ENCODE results near the gene CNDP1. TPM values are rescaled to one million over a fixed set of nuclear protein-coding genes. Genes with fewer than 3 reads are reported as not detected.

CNDP1 gene
- total RNA-seq, 2 experiments from 2014 or later: not detected

- Mint-ChIP-seq H3K9me3 (no peaks in the 10 kb centered on the region), H3K4me3 (no peak overlapping the region), H3K27ac (no peak overlapping the region), H3K4me1 (ENCODE audit: low read depth) (peaks cover 16% of the 10 kb centered on the region), H3K36me3 (no peaks in the 10 kb centered on the region), H3K27me3 (no peaks in the 10 kb centered on the region)
- intact Hi-C loops (cut with micrococcal nuclease): no loop called here
- no peak for DNase-seq
- CTCF ChIA-PET: interaction anchor here (1.2 kb wide), 1 partner anchor 53 kb away, joined by 4 read pairs; no protein-coding TSS in a partner anchor
- POLR2A ChIA-PET: no interaction called here
Observed at GRCh38 chr18:74604774-74605173, 70.5 kb downstream of the CNDP1 start.

GRCh38 chr18:74608681-74609080 is 74.4 kb downstream of the CNDP1 start:
- H3K27me3 Mint-ChIP-seq: no peaks in the 10 kb centered on the region
- intact Hi-C loops (cut with micrococcal nuclease): no loop called here
- no peak overlapping the region for H3K27ac Mint-ChIP-seq
- no peaks in the 10 kb centered on the region for H3K36me3 Mint-ChIP-seq
- POLR2A ChIA-PET: no interaction called here
- H3K4me1 Mint-ChIP-seq (ENCODE audit: low read depth): peaks cover 35% of the 10 kb centered on the region
- DNase-seq: no peak
- no peak overlapping the region for H3K4me3 Mint-ChIP-seq
- CTCF ChIA-PET: no interaction called here
- H3K9me3 Mint-ChIP-seq: no peaks in the 10 kb centered on the region

- intact Hi-C loops (cut with micrococcal nuclease): no loop called here
- ChIA-PET POLR2A (interaction anchor here (0.6 kb wide), 1 partner anchor 73 kb away, joined by 3 read pairs; no protein-coding TSS in a partner anchor), CTCF (no interaction called here)
- Mint-ChIP-seq H3K27me3 (no peaks in the 10 kb centered on the region), H3K9me3 (no peaks in the 10 kb centered on the region), H3K4me1 (ENCODE audit: low read depth) (peaks cover 35% of the 10 kb centered on the region), H3K36me3 (no peaks in the 10 kb centered on the region), H3K4me3 (no peak overlapping the region), H3K27ac (no peak overlapping the region)
- DNase-seq: no peak
Observed at GRCh38 chr18:74609535-74609934, 75.2 kb downstream of the CNDP1 start.

GRCh38 chr18:74610051-74610615 is 75.8 kb downstream of the CNDP1 start:
- intact Hi-C loops (cut with micrococcal nuclease): no loop called here
- Mint-ChIP-seq H3K4me3 (no peak overlapping the region), H3K27ac (no peak overlapping the region), H3K9me3 (no peaks in the 10 kb centered on the region), H3K27me3 (no peaks in the 10 kb centered on the region), H3K36me3 (no peaks in the 10 kb centered on the region), H3K4me1 (ENCODE audit: low read depth) (peaks cover 35% of the 10 kb centered on the region)
- POLR2A ChIA-PET: interaction anchor here (0.6 kb wide), 1 partner anchor 72 kb away, joined by 3 read pairs; no protein-coding TSS in a partner anchor
- CTCF ChIA-PET: no interaction called here
- no peak for DNase-seq

- ChIA-PET POLR2A (no interaction called here), CTCF (no interaction called here)
- Mint-ChIP-seq H3K36me3 (no peaks in the 10 kb centered on the region), H3K4me1 (ENCODE audit: low read depth) (peaks cover 35% of the 10 kb centered on the region), H3K4me3 (no peak overlapping the region), H3K9me3 (no peaks in the 10 kb centered on the region), H3K27ac (no peak overlapping the region), H3K27me3 (no peaks in the 10 kb centered on the region)
- no peak for DNase-seq
- intact Hi-C loops (cut with micrococcal nuclease): no loop called here
Observed at GRCh38 chr18:74610860-74611259, 76.6 kb downstream of the CNDP1 start.

GRCh38 chr18:74611765-74612164 is 77.5 kb downstream of the CNDP1 start:
- Mint-ChIP-seq H3K27ac (no peak overlapping the region), H3K4me3 (no peak overlapping the region), H3K27me3 (no peaks in the 10 kb centered on the region), H3K36me3 (no peaks in the 10 kb centered on the region), H3K9me3 (no peaks in the 10 kb centered on the region), H3K4me1 (ENCODE audit: low read depth) (peaks cover 35% of the 10 kb centered on the region)
- ChIA-PET POLR2A (no interaction called here), CTCF (no interaction called here)
- intact Hi-C loops (cut with micrococcal nuclease): no loop called here
- no peak for DNase-seq

GRCh38 chr18:74613381-74613780 is 79.1 kb downstream of the CNDP1 start:
- no peaks in the 10 kb centered on the region for H3K27me3 Mint-ChIP-seq
- intact Hi-C loops (cut with micrococcal nuclease): no loop called here
- no peak overlapping the region for H3K27ac Mint-ChIP-seq
- no peaks in the 10 kb centered on the region for H3K9me3 Mint-ChIP-seq
- peaks cover 35% of the 10 kb centered on the region for H3K4me1 Mint-ChIP-seq (ENCODE audit: low read depth)
- no peaks in the 10 kb centered on the region for H3K36me3 Mint-ChIP-seq
- CTCF ChIA-PET: no interaction called here
- POLR2A ChIA-PET: no interaction called here
- DNase-seq: no peak
- H3K4me3 Mint-ChIP-seq: no peak overlapping the region

GRCh38 chr18:74616494-74616893 is 82.2 kb downstream of the CNDP1 start:
- H3K4me3 Mint-ChIP-seq: no peak overlapping the region
- no peaks in the 10 kb centered on the region for H3K27me3 Mint-ChIP-seq
- POLR2A ChIA-PET: no interaction called here
- no peaks in the 10 kb centered on the region for H3K36me3 Mint-ChIP-seq
- DNase-seq: no peak
- H3K27ac Mint-ChIP-seq: no peak overlapping the region
- no peaks in the 10 kb centered on the region for H3K9me3 Mint-ChIP-seq
- CTCF ChIA-PET: no interaction called here
- peaks cover 15% of the 10 kb centered on the region for H3K4me1 Mint-ChIP-seq (ENCODE audit: low read depth)
- intact Hi-C loops (cut with micrococcal nuclease): no loop called here

- Mint-ChIP-seq H3K27me3 (no peaks in the 10 kb centered on the region), H3K9me3 (no peaks in the 10 kb centered on the region), H3K4me1 (ENCODE audit: low read depth) (peaks cover 11% of the 10 kb centered on the region), H3K4me3 (no peak overlapping the region), H3K27ac (no peak overlapping the region), H3K36me3 (no peaks in the 10 kb centered on the region)
- ChIA-PET CTCF (no interaction called here), POLR2A (no interaction called here)
- DNase-seq: no peak
- intact Hi-C loops (cut with micrococcal nuclease): no loop called here
Observed at GRCh38 chr18:74617486-74617885, 83.2 kb downstream of the CNDP1 start.

GRCh38 chr18:74622072-74622471 is 87.8 kb downstream of the CNDP1 start:
- no peak for DNase-seq
- POLR2A ChIA-PET: no interaction called here
- Mint-ChIP-seq H3K27ac (no peak overlapping the region), H3K36me3 (no peaks in the 10 kb centered on the region), H3K4me1 (ENCODE audit: low read depth) (no peaks in the 10 kb centered on the region), H3K4me3 (no peak overlapping the region), H3K27me3 (no peaks in the 10 kb centered on the region), H3K9me3 (no peaks in the 10 kb centered on the region)
- CTCF ChIA-PET: interaction anchor here (0.7 to 1.3 kb wide), 3 partner anchors 24 to 857 kb away, joined by 3 to 4 read pairs (median 4); partner anchors contain the start of gene ZNF407
- intact Hi-C loops (cut with micrococcal nuclease): no loop called here

- DNase-seq: peak; percentile 39
- Mint-ChIP-seq H3K36me3 (no peaks in the 10 kb centered on the region), H3K4me1 (ENCODE audit: low read depth) (no peaks in the 10 kb centered on the region), H3K4me3 (no peak overlapping the region), H3K9me3 (no peaks in the 10 kb centered on the region), H3K27ac (no peak overlapping the region), H3K27me3 (no peaks in the 10 kb centered on the region)
- ChIA-PET CTCF (interaction anchor here (0.7 kb wide), 3 partner anchors 10 to 147 kb away, joined by 3 read pairs; no protein-coding TSS in a partner anchor), POLR2A (no interaction called here)
- intact Hi-C loops (cut with micrococcal nuclease): no loop called here
Observed at GRCh38 chr18:74623047-74623816, 88.9 kb downstream of the CNDP1 start.

- ChIA-PET CTCF (no interaction called here), POLR2A (no interaction called here)
- Mint-ChIP-seq H3K27me3 (no peaks in the 10 kb centered on the region), H3K36me3 (no peaks in the 10 kb centered on the region), H3K9me3 (no peaks in the 10 kb centered on the region), H3K4me1 (ENCODE audit: low read depth) (no peaks in the 10 kb centered on the region), H3K27ac (no peak overlapping the region), H3K4me3 (no peak overlapping the region)
- intact Hi-C loops (cut with micrococcal nuclease): no loop called here
- DNase-seq: no peak
Observed at GRCh38 chr18:74624466-74624865, 90.2 kb downstream of the CNDP1 start.

GRCh38 chr18:74625157-74625556 is 90.9 kb downstream of the CNDP1 start:
- DNase-seq: no peak
- intact Hi-C loops (cut with micrococcal nuclease): no loop called here

More at GRCh38 chr18:74625157-74625556, 90.9 kb downstream of the CNDP1 start:
- ChIA-PET POLR2A (no interaction called here), CTCF (no interaction called here)
- no peaks in the 10 kb centered on the region for H3K4me1 Mint-ChIP-seq (ENCODE audit: low read depth)
- H3K36me3 Mint-ChIP-seq: no peaks in the 10 kb centered on the region
- H3K4me3 Mint-ChIP-seq: no peak overlapping the region
- H3K9me3 Mint-ChIP-seq: no peaks in the 10 kb centered on the region
- no peaks in the 10 kb centered on the region for H3K27me3 Mint-ChIP-seq
- no peak overlapping the region for H3K27ac Mint-ChIP-seq
